NCI-H748 (cell line): ENCODE results near the gene NRG2.
A peak's percentile ranks its signal among the peaks of the same experiment; 100 is the strongest.

Experiments used
- DNase-seq: peaks from one replicate; lab custom pipeline; 2025; ENCODE audit not compliant: unreplicated experiment; lab: John Stamatoyannopoulos, UW

Gene NRG2

GRCh38 chr5:139975306-139975705, 67.8 kb downstream of the NRG2 start:
- no peak for DNase-seq

GRCh38 chr5:139974661-139975060, 68.4 kb downstream of the NRG2 start:
- DNase-seq, result no peak

GRCh38 chr5:139971202-139971725, 71.8 kb downstream of the NRG2 start:
- DNase-seq, result no peak

- no peak for DNase-seq
Measured at GRCh38 chr5:139969318-139969717, 73.8 kb downstream of the NRG2 start.

- peak; percentile 81 for DNase-seq
Measured at GRCh38 chr5:139968547-139969261, 74.4 kb downstream of the NRG2 start.

GRCh38 chr5:139967353-139967752, 75.7 kb downstream of the NRG2 start:
- DNase-seq, result no peak

- no peak for DNase-seq
Measured at GRCh38 chr5:139966856-139967255, 76.2 kb downstream of the NRG2 start.

GRCh38 chr5:139964994-139965565, 78.0 kb downstream of the NRG2 start:
- no peak for DNase-seq

GRCh38 chr5:139964266-139964993, 78.7 kb downstream of the NRG2 start:
- no peak for DNase-seq

GRCh38 chr5:139962445-139962844, 80.7 kb downstream of the NRG2 start:
- no peak for DNase-seq

- DNase-seq, result no peak
Measured at GRCh38 chr5:139961435-139962157, 81.5 kb downstream of the NRG2 start.

GRCh38 chr5:139960723-139961383, 82.2 kb downstream of the NRG2 start:
- no peak for DNase-seq

GRCh38 chr5:139958432-139959148, 84.5 kb downstream of the NRG2 start:
- DNase-seq, result no peak

- no peak for DNase-seq
Measured at GRCh38 chr5:139956342-139956741, 86.8 kb downstream of the NRG2 start.

- no peak for DNase-seq
Measured at GRCh38 chr5:139955616-139956273, 87.4 kb downstream of the NRG2 start.

- DNase-seq, result no peak
Measured at GRCh38 chr5:139955053-139955605, 88.0 kb downstream of the NRG2 start.

GRCh38 chr5:139954462-139954861, 88.6 kb downstream of the NRG2 start:
- no peak for DNase-seq

- DNase-seq, result no peak
Measured at GRCh38 chr5:139954022-139954421, 89.1 kb downstream of the NRG2 start.

GRCh38 chr5:139952574-139952973, 90.5 kb downstream of the NRG2 start:
- DNase-seq, result no peak
